Fibroblast of the conjunctiva (primary cell): Measurements from ENCODE around the gene SND1.
"Not testable (repeated sequence)": the region's sequence is repeated elsewhere in the genome, so short reads cannot be mapped to it uniquely, and the experiment has no call there.

Experiments used
- DNase-seq: peaks from one replicate; pipeline ENCODE4 v3.0.0-alpha.2; 2010; ENCODE audit warnings: low read depth

SND1 gene

DNA sequence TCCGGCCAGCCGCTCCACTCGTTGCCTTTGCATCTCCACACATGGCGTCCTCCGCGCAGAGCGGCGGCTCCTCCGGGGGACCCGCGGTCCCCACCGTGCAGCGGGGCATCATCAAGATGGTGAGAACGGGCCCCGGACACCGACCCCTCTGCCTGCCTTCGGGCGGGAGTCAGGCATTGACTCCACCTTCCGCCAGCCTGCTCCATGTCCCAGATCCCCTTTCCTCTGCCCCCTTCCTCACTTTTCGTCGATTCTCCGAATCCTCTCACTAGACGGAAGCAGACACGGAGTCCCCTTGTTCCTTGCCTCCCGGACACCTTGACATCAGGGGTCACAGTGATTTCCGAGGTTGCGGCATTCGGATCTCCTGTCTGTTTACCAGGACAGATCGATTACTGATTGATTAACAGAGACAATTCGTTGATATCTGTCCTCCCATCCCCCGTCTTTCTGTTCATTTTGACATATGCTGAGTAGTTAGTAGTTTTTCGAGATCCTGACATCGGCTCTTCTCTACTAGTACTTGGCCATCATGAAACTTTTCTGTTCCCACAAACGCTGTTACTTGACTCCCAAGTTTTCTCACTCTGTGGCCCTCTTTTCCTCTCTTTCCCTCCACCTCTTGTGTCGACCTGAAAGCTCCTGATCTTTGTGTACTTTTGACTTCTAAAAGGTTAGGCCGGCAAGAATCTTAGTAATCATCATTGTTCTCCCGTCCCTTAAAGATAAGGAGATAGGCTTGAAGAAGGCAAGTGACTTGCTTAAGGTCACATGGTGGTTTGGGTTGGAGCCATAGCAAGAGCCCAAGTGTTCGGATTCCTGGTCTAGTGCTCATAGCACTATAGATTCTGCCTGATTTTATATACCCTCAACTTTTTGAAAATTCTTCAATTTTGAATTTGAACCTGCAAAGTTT lies 597 bp downstream of the SND1 start:
- DNase-seq, result no peak

DNA sequence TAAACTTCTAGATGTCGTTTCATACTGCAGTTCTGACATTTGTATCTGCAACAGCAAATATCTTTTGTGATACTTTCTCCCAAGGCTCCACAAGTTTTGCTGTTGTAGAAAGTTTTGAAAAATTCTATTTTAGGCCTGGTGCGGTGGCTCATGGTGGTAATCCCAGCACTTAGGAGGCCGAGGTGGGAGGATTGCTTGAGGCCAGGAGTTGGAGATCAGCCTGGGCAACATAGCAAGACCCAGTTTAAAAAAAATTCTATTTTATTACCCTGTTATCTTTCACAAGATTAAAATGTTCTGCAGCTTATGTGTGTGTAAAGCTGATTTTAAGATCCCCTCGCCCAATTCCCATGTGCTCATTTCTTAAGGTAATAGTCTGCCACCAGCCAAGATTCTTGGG lies 1.4 kb downstream of the SND1 start:
- no peak for DNase-seq

- DNase-seq, result no peak
These were observed 2.7 kb downstream of the SND1 start for GRCh38 chr7:127654404-127655394.

DNA sequence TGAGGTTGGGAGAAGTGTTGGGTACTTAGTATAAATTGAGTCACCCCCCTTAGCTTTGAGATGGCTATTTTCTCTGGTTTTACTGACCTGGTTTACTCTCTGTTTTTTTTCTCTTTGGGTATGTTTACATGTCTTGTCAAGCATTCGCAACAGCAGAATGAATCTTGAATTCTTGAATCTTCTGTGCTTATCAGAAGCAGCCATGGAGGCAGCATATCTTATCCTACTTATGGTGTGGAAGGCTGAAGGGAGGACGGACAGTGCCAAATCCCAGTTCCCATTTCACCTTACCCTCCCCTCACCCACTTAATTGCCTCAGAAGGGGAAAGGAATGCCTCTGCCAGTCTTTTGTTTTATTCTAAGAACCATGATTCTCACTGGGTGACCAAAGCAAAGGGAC lies 3.7 kb downstream of the SND1 start:
- DNase-seq, result no peak

DNA sequence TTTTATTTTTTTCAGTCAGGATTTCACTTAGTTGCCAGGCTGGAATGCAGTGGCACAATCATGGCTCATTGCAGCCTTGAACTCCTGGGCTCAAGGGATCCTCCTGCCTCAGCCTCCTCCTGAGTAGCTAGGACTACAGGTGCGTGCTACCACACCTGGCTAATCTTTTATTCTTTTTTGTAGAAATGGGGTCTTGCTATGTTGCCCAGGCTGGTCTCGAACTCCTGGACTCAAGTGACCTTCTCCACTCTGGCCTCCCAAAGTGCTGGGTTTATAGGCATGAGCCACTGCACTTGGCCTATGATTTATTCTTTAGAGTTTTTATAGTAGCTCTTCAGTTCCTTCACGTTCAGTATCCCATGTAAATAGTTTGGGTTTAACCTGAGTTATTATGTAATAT lies 5.5 kb downstream of the SND1 start:
- no peak for DNase-seq

DNA sequence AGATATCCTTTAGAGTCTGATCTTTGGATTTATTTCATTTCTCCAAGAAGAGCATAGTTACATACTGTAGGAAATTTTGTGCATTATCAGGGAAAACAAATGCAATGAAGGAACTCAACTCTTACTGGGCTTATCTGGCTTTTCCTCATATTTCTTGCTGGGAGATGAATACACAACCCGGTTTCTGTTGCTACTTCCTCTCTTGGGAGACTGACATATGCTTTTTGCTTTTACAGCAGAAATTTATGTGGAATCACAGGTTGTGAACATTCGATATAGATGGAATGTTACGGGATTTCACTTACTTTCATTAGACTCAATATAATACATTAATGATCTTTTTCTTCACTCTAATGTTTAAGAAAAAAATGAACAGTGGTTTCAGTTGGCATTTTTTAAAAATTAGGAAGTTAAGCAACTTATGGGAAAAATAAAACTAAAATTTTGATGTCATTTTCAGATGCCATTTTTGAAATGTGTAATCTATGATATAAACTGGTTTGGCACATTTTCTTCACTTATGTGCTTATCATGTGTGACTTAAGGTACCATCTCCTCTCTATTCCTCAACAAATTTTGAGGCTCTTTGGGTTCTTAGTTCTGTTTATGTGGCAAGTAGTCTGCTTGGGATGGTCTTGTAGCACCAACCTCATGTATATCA lies 7.1 kb downstream of the SND1 start:
- no peak for DNase-seq

GRCh38 chr7:127665922-127666321 lies 13.9 kb downstream of the SND1 start:
- no peak for DNase-seq

- DNase-seq, result no peak
These were observed 14.6 kb downstream of the SND1 start for GRCh38 chr7:127666602-127667001.

DNA sequence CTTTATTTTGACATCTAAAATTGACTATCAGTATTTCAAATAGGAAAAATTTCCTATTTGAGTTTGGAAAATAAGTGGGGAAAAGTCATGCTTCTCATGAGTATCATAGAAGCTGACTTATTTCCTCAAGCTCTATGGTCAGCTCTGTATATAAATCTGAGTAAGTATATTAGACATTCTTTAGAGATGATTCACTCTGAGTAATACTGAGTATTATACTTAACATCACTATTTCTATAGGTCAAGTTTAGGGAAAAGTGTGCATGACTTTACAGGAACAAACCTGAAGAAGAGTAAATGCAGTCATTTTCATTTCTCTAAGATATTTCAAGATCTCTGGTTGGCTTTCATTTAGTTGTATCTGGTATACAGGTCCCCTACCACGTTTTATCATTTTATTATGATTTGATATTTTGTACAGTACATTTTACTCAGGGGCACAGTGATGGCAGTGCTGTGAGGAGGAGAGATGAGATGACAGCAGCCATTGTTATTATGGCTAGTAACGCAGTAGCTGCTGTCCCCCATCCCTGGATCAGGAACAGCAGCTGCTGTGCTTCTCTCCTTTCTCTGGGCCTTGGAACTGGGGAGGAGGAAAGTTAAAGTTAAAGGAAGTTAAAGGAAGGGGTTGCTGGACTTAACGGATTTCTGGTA lies 15.2 kb downstream of the SND1 start:
- DNase-seq, result no peak

GRCh38 chr7:127667759-127668530 lies 16.0 kb downstream of the SND1 start:
- no peak for DNase-seq

DNA sequence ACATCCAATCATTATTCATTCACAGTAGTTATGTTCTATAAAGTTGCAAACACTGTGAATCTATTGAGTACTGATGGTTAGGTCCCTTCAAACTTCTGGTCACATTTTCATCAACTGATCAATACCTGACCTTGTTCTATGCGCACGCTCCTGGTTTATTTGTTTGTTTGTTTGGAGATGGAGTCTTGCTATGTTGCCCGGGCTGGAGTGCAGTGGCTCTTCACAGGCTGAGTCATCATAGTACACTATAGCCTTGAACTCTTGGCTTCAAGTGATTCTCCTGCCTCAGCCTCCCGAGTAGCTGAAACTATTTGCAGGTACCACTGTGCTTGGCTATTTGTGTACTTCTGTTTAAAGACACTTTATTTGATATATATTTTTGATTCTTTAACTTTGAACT lies 19.3 kb downstream of the SND1 start:
- no peak for DNase-seq

DNA sequence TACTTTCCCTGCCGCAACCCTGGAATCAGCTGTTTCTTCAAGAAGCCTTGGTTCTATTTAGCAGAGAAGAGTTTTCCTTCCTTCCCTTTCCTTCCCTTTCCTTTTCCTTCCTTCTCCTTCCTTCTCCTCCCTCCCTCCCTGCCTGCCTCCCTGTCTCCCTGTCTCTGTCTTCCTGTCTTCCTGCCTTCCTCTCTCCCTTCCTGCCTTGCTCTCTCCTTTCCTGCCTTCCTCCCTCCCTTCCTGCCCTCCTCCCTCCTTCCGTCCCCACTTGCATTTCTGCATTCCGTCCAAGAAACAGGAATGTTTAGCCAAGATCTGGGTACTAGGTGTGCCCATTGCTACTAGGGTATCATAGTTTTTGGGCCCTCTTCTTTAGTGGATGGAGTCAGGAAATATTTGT lies 21.9 kb downstream of the SND1 start:
- no peak for DNase-seq

DNA sequence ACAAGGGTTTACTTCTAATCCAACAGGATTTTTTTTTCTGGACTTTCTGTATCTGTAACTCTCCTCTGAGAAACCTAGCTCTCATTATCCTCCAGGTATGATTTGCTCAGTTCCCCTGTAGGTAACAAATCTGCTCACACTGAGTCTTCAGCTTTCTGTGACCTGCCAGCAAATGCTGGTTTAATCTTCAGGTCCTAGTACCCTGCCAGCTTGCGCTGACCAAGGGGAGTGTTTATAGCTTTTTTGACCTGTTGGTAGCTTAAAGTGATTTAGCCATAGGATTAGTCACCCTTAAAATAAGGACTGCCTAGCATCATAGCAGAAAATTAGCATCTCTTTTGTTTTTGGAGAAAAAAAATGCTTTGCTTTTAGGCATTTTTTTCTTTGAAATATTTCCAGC lies 22.4 kb downstream of the SND1 start:
- no peak for DNase-seq

GRCh38 chr7:127674923-127675322 lies 22.9 kb downstream of the SND1 start:
- DNase-seq, result not testable (repeated sequence)

DNA sequence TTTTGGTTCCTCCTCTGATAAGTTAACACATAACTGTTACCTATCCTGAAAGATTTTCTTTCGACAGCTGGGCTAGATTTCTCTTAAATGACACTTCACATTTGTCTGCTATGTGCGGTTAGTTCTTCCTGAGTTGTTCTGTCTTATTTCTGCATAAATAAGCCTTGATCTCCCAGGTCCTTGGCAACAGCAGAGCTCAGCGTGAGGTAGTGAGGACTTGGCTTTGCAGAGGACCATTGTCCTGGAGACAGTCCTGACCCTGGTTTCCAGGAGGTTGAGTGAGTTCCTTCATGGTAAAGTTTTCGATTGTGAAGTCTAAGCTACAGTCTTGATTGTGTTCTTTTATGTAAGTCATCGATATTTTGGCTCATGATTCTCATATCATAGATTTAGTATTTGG lies 23.7 kb downstream of the SND1 start:
- no peak for DNase-seq

- DNase-seq, result no peak
These were observed 25.6 kb downstream of the SND1 start for GRCh38 chr7:127677433-127678230.

DNA sequence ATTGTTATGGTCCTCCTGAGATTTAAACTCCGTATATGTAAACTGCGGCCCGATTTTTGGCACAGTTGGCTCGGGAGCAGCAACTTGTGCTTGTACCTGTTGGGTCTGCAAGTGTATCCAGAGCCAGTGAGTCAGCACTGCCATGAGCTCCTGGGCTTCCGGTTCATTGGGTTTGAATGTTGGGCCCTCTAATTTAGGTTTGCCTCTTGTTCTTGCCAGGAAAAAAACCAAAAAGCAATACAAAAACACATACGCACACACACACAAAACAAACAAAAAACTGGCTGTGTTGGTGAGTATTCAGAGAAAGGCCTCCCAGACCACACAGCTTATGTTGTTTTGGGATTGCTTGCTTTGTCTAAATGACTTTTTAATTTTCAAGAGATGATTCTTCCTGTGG lies 26.3 kb downstream of the SND1 start:
- DNase-seq, result no peak

DNA sequence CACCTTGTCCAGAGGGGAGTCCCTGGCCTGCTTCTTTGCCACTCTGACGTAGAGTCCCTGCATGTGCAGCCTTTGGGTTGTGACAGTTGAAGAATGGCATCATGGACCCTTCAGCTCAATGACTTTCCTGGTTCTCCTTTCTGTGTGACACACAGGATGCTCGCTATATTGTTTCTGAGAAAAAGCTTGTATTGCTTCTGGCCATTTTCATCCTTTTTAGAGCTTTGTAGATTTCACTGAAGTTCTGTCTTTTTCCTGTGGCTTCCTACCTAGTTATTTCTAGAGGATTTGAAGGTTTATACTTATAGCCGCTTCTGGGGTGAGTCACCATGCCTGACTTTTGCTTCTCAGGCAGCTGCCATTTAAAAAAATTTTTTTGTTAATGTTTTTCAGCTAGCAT lies 27.0 kb downstream of the SND1 start:
- no peak for DNase-seq

GRCh38 chr7:127680983-127681382 lies 29.0 kb downstream of the SND1 start:
- DNase-seq, result no peak

- no peak for DNase-seq
These were observed 30.1 kb downstream of the SND1 start for GRCh38 chr7:127682140-127682539.
